ENCODE data around the gene CHST2.

DNA sequence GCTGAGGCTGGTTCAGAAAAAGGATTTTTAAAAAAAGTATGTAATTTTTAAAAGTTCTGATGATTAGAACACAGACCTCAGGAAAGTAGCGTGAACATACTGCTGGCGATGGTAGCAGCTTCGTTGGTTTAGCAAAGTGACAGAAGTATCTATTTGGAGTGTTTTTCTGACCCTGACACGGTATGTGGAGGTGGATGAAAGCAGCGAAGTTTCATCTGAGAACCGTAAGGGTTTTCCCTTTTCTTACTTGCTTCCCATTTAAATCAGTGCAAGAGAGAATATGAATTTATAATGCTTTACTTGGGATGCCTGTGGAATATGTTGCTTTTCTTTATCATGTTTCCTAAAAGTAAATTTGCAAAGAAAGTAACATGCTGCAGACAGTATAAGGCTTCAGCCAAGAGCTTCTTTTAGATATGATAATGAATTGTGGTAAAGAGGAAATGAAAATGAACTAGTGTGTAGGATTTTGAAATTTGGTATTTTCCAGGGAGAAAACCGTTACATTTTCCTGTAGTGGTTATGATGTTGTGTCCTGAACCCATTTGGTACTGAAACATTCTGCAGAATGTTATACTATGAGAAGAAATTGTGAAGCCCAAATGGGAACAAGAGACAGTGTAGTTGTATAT, 3.9 kb downstream of the CHST2 start:
- TF ChIP-seq YY1 (IDR thresholded peaks at IDR 0.05; ENCODE audit: insufficient read depth, insufficient read length) (no peak), ZNF274 (IDR thresholded peaks at IDR 0.05; ENCODE audit: low read depth, low read length) (no peak), SUZ12 (IDR thresholded peaks at IDR 0.05; ENCODE audit: extremely low read depth, insufficient read depth, insufficient read length) (no peak)

All from NT2/D1 (cell line).